Inflammatory macrophage treated with lipopolysaccharide for 4 hours (primary cell): ENCODE results near the gene KMT2A.

ENCODE experiments used
- DNase-seq: peaks from one replicate; pipeline ENCODE4 v3.0.0-alpha.2; 2020

KMT2A gene

GRCh38 chr11:118488480-118489109 lies 52.3 kb downstream of the KMT2A start:
- DNase-seq = peak; percentile 58

GRCh38 chr11:118491041-118491440 lies 54.7 kb downstream of the KMT2A start:
- no peak for DNase-seq

GRCh38 chr11:118497831-118498230 lies 61.5 kb downstream of the KMT2A start:
- no peak for DNase-seq

- DNase-seq = no peak
These were observed 66.9 kb downstream of the KMT2A start for GRCh38 chr11:118503216-118503615.

- DNase-seq = no peak
These were observed 75.3 kb downstream of the KMT2A start for GRCh38 chr11:118511601-118512000.

GRCh38 chr11:118514103-118514502 lies 77.8 kb downstream of the KMT2A start:
- no peak for DNase-seq

- no peak for DNase-seq
These were observed 83.3 kb downstream of the KMT2A start for GRCh38 chr11:118519549-118519948.

GRCh38 chr11:118521892-118522311 lies 85.6 kb downstream of the KMT2A start:
- peak; percentile 13 for DNase-seq

GRCh38 chr11:118522571-118523072 lies 86.3 kb downstream of the KMT2A start:
- DNase-seq = no peak

GRCh38 chr11:118524356-118524755 lies 88.1 kb downstream of the KMT2A start:
- no peak for DNase-seq

- DNase-seq = no peak
These were observed 88.6 kb downstream of the KMT2A start for GRCh38 chr11:118524757-118525470.

GRCh38 chr11:118526688-118527087 lies 90.4 kb downstream of the KMT2A start:
- DNase-seq = no peak

GRCh38 chr11:118527109-118527508 lies 90.8 kb downstream of the KMT2A start, which contains the start of gene TTC36:
TSS of gene TTC36 (plus strand) at chr11:118527474. CDS start at chr11:118527495, 21 bp downstream.
- no peak for DNase-seq

- no peak for DNase-seq
These were observed 92.2 kb downstream of the KMT2A start for GRCh38 chr11:118528511-118528910.

GRCh38 chr11:118529584-118530175 lies 93.4 kb downstream of the KMT2A start:
- DNase-seq = no peak

- no peak for DNase-seq
These were observed 93.9 kb downstream of the KMT2A start for GRCh38 chr11:118530180-118530682.

- DNase-seq = peak; percentile 18
These were observed 94.6 kb downstream of the KMT2A start, which contains the start of gene TMEM25 for GRCh38 chr11:118530683-118531596. TSS of gene TMEM25 (plus strand) at chr11:118531192. CDS start at chr11:118531802, 610 bp downstream.

GRCh38 chr11:118531597-118532084 lies 95.3 kb downstream of the KMT2A start:
- no peak for DNase-seq

- DNase-seq = no peak
These were observed 95.8 kb downstream of the KMT2A start for GRCh38 chr11:118532091-118532490.

GRCh38 chr11:118532852-118533768 lies 96.8 kb downstream of the KMT2A start:
- no peak for DNase-seq
